Measurements from ENCODE around the gene BRIP1. TPM values are rescaled to one million over a fixed set of nuclear protein-coding genes. Genes with fewer than 3 reads are reported as not detected.

BRIP1 gene
- total RNA-seq, 4 donors from 2014 or later, result 1.0 to 13.0 TPM; not detected in 2

GRCh38 chr17:61875285-61875684, 12.0 kb upstream of the BRIP1 start:
- intact Hi-C loops (cut with DNase I; ENCODE audit: low total_unique reads), result no loop called here
- no peaks in the 10 kb centered on the region for H3K27me3 ChIP-seq
- H3K4me3 ChIP-seq, result no peak overlapping the region
- no peaks in the 10 kb centered on the region for H3K4me1 ChIP-seq
- no peaks in the 10 kb centered on the region for H3K9me3 ChIP-seq
- DNase-seq, result no peak
- no peaks in the 10 kb centered on the region for H3K36me3 ChIP-seq
- H3K27ac ChIP-seq, result no peak overlapping the region
- no peak for TF ChIP-seq POLR2A (IDR thresholded peaks at IDR 0.05)
- no peak for TF ChIP-seq CTCF (IDR thresholded peaks at IDR 0.05)

GRCh38 chr17:61874075-61874474, 10.7 kb upstream of the BRIP1 start:
- intact Hi-C loops (cut with DNase I; ENCODE audit: low total_unique reads), result no loop called here
- Histone ChIP-seq H3K27ac (no peak overlapping the region), H3K27me3 (no peaks in the 10 kb centered on the region), H3K4me3 (no peak overlapping the region), H3K36me3 (no peaks in the 10 kb centered on the region), H3K9me3 (no peaks in the 10 kb centered on the region), H3K4me1 (no peaks in the 10 kb centered on the region)
- DNase-seq, result no peak
- TF ChIP-seq CTCF (IDR thresholded peaks at IDR 0.05) (no peak), POLR2A (IDR thresholded peaks at IDR 0.05) (no peak)

GRCh38 chr17:61872099-61872498, 8.8 kb upstream of the BRIP1 start:
- no peak overlapping the region for H3K4me3 ChIP-seq
- no peaks in the 10 kb centered on the region for H3K4me1 ChIP-seq
- TF ChIP-seq POLR2A (IDR thresholded peaks at IDR 0.05) (no peak), CTCF (IDR thresholded peaks at IDR 0.05) (no peak)
- no peaks in the 10 kb centered on the region for H3K27me3 ChIP-seq
- intact Hi-C loops (cut with DNase I; ENCODE audit: low total_unique reads), result no loop called here
- no peaks in the 10 kb centered on the region for H3K36me3 ChIP-seq
- H3K27ac ChIP-seq, result no peak overlapping the region
- H3K9me3 ChIP-seq, result no peaks in the 10 kb centered on the region
- DNase-seq, result no peak

- intact Hi-C loops (cut with DNase I; ENCODE audit: low total_unique reads), result no loop called here
- no peaks in the 10 kb centered on the region for H3K27me3 ChIP-seq
- no peaks in the 10 kb centered on the region for H3K4me1 ChIP-seq
- TF ChIP-seq POLR2A (IDR thresholded peaks at IDR 0.05) (no peak), CTCF (IDR thresholded peaks at IDR 0.05) (no peak)
- DNase-seq, result no peak
- no peak overlapping the region for H3K4me3 ChIP-seq
- H3K9me3 ChIP-seq, result no peaks in the 10 kb centered on the region
- no peak overlapping the region for H3K27ac ChIP-seq
- H3K36me3 ChIP-seq, result no peaks in the 10 kb centered on the region
These were observed 5.8 kb upstream of the BRIP1 start for GRCh38 chr17:61869138-61869537.

GRCh38 chr17:61868074-61868473, 4.7 kb upstream of the BRIP1 start:
- no peak overlapping the region for H3K4me3 ChIP-seq
- no peak for DNase-seq
- TF ChIP-seq CTCF (IDR thresholded peaks at IDR 0.05) (no peak), POLR2A (IDR thresholded peaks at IDR 0.05) (no peak)
- no peaks in the 10 kb centered on the region for H3K27me3 ChIP-seq
- no peaks in the 10 kb centered on the region for H3K4me1 ChIP-seq
- no peaks in the 10 kb centered on the region for H3K36me3 ChIP-seq
- intact Hi-C loops (cut with DNase I; ENCODE audit: low total_unique reads), result no loop called here
- no peaks in the 10 kb centered on the region for H3K9me3 ChIP-seq
- no peak overlapping the region for H3K27ac ChIP-seq

Data from uterus (tissue), 4 donors.